ENCODE data around the gene ERF. TPM values are rescaled to one million over a fixed set of nuclear protein-coding genes. Genes with fewer than 3 reads are reported as not detected.
A peak's percentile ranks its signal among the peaks of the same experiment; 100 is the strongest.

The ERF gene
- total RNA-seq, 1 donor from 2014 or later = 111 TPM

DNA sequence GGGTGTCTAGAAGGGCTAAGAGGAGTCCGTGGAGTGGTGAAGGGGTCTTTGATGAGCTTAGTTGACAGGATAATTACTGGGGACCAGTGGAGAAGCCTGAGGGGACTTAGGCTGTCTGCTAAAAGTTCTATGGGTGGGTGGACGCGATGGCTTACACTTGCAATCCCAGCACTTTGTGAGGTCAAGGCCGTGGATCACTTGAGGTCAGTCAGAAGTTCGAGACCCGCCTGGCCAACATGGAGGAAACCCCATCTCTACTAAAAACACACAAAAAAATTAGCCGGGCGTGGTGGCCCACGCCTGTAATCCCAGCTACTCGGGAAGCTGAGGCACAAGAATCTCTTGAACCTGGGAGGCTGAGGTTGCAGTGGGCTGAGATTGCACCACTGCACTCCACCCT lies 9.7 kb downstream of the ERF start:
- Mint-ChIP-seq H3K4me1 (ENCODE audit: low read depth) (peaks cover 22% of the 10 kb centered on the region), H3K36me3 (ENCODE audit: insufficient read depth) (peaks cover 5% of the 10 kb centered on the region), H3K9me3 (ENCODE audit: low read depth) (no peaks in the 10 kb centered on the region), H3K27me3 (no peaks in the 10 kb centered on the region), H3K4me3 (ENCODE audit: low read depth) (peak overlapping the region; percentile 89), H3K27ac (peak overlapping the region; percentile 99)
- no peak for DNase-seq (ENCODE audit: low spot score, unreplicated experiment)
- TF ChIP-seq, protein P1, sequence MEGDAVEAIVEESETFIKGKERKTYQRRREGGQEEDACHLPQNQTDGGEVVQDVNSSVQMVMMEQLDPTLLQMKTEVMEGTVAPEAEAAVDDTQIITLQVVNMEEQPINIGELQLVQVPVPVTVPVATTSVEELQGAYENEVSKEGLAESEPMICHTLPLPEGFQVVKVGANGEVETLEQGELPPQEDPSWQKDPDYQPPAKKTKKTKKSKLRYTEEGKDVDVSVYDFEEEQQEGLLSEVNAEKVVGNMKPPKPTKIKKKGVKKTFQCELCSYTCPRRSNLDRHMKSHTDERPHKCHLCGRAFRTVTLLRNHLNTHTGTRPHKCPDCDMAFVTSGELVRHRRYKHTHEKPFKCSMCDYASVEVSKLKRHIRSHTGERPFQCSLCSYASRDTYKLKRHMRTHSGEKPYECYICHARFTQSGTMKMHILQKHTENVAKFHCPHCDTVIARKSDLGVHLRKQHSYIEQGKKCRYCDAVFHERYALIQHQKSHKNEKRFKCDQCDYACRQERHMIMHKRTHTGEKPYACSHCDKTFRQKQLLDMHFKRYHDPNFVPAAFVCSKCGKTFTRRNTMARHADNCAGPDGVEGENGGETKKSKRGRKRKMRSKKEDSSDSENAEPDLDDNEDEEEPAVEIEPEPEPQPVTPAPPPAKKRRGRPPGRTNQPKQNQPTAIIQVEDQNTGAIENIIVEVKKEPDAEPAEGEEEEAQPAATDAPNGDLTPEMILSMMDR (IDR thresholded peaks at IDR 0.05; ENCODE audit: unreplicated experiment) = no peak

GRCh38 chr19:42244347-42245220 lies 10.3 kb downstream of the ERF start:
- peaks cover 5% of the 10 kb centered on the region for H3K36me3 Mint-ChIP-seq (ENCODE audit: insufficient read depth)
- peak; percentile 83 for DNase-seq (ENCODE audit: low spot score, unreplicated experiment)
- peak overlapping the region; percentile 99 for H3K27ac Mint-ChIP-seq
- H3K9me3 Mint-ChIP-seq (ENCODE audit: low read depth) = no peaks in the 10 kb centered on the region
- peak overlapping the region; percentile 89 for H3K4me3 Mint-ChIP-seq (ENCODE audit: low read depth)
- peaks cover 22% of the 10 kb centered on the region for H3K4me1 Mint-ChIP-seq (ENCODE audit: low read depth)
- no peaks in the 10 kb centered on the region for H3K27me3 Mint-ChIP-seq
- TF ChIP-seq, protein P1 (IDR thresholded peaks at IDR 0.05; ENCODE audit: unreplicated experiment) = peak; percentile 67

DNA sequence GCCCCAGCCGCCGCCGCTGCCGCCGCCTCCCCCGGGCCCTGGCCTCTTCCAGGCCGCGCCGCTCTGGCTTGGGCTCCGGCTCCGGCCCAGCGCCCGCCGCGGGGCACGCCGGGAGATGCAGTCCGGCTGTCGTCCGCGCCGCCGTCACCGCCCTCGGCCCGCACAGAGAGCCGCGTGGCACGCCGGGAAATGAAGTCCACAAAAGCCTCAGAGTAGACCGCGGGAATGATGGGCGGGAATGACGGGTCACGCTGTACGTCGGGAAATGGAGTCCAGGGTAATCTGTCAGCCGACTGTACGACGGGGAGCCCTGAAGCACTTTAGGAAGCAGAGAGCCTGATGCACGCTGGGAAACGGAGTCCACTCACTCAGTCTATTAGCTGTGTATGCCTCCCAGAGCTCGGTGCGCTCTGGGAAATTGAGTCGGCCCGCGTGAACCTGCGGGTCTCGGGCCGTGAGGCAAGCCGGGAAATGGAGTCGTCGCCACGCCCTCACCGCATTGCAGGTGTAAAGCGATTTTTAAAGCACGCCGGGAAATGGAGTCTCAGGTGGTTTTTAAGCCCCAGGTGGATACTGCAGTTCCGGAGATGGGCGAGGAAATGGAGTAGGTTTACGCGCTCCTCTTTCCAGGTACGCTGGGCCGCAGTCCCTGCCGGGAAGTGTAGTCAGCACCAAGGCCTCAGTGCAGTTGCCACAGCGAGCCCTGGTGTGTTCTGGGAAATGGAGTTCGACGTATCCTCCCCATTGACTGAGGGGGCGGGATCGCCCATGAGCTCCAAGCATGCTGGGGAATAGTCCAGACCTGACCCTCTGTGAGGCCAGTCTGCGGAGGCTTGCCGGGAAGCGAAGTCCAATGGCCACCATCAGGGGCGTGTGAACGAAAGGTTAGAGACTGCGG lies 12.2 kb downstream of the ERF start, which contains the start of gene GSK3A:
TSS of gene GSK3A (minus strand) at position 91 of the 898 bp plus-strand sequence. CDS start 137 bp downstream, outside the sequence.
- TF ChIP-seq, protein P1 (IDR thresholded peaks at IDR 0.05; ENCODE audit: unreplicated experiment) = no peak
- no peaks in the 10 kb centered on the region for H3K27me3 Mint-ChIP-seq
- DNase-seq (ENCODE audit: low spot score, unreplicated experiment) = peak; percentile 93
- H3K9me3 Mint-ChIP-seq (ENCODE audit: low read depth) = no peaks in the 10 kb centered on the region
- H3K27ac Mint-ChIP-seq = peak within 1 kb of the TSS; percentile 99
- H3K4me1 Mint-ChIP-seq (ENCODE audit: low read depth) = peaks cover 22% of the 10 kb centered on the region
- peaks cover 8% of the 10 kb centered on the region for H3K36me3 Mint-ChIP-seq (ENCODE audit: insufficient read depth)
- peak within 1 kb of the TSS; percentile 90 for H3K4me3 Mint-ChIP-seq (ENCODE audit: low read depth)

GRCh38 chr19:42242069-42242511 lies 12.8 kb downstream of the ERF start:
- Mint-ChIP-seq H3K4me1 (ENCODE audit: low read depth) (peaks cover 22% of the 10 kb centered on the region), H3K36me3 (ENCODE audit: insufficient read depth) (peaks cover 8% of the 10 kb centered on the region)
- DNase-seq (ENCODE audit: low spot score, unreplicated experiment) = no peak

More at GRCh38 chr19:42242069-42242511, 12.8 kb downstream of the ERF start:
- H3K4me3 Mint-ChIP-seq (ENCODE audit: low read depth) = peak overlapping the region; percentile 90
- H3K9me3 Mint-ChIP-seq (ENCODE audit: low read depth) = no peaks in the 10 kb centered on the region
- TF ChIP-seq, protein P1 (IDR thresholded peaks at IDR 0.05; ENCODE audit: unreplicated experiment) = no peak
- H3K27ac Mint-ChIP-seq = peak overlapping the region; percentile 96
- no peaks in the 10 kb centered on the region for H3K27me3 Mint-ChIP-seq
